ENCODE measurements around the gene VTI1B.
"Not testable (repeated sequence)": the region's sequence is repeated elsewhere in the genome, so short reads cannot be mapped to it uniquely, and the experiment has no call there.

Gene VTI1B

DNA sequence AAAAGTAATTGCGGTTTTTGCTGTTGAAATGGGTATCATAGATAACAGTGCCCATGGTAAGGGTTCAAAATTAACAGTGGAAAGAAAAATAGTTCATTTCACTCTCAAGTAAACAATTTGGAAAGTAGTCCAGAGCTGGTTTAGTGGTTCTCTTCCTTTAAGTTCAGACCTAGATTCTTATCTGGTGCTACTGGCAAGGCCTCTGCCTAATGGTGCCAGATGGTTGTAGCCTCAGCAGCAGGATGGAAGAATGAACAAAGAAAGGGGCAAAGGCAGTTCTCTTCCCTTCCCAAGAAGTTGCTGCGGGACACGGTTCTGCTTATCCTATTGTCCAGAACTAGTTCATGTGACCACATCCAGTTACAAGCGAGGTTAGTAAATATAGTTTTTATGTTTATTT, 44.2 kb downstream of the VTI1B start:
- no peak for DNase-seq (ENCODE audit: low spot score)

DNA sequence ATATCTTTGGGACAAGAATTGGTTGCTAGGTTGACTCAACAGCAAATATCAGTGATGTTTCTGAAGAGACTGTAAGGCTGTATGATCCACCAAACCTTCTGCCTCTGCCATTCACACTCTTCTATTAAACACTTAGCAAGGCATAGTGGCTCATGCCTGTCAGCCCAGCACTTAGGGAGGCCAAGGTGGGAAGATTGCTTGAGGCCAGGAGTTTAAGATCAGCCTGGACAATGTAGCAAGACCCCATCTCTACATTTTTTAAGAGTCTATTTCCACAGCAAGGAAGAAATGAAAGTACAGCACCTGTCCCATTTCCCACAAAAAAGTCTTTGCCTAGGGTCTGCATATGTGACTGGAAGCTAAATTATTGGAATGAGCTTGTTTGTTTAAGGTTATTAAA, 46.9 kb downstream of the VTI1B start:
- no peak for DNase-seq (ENCODE audit: low spot score)

DNA sequence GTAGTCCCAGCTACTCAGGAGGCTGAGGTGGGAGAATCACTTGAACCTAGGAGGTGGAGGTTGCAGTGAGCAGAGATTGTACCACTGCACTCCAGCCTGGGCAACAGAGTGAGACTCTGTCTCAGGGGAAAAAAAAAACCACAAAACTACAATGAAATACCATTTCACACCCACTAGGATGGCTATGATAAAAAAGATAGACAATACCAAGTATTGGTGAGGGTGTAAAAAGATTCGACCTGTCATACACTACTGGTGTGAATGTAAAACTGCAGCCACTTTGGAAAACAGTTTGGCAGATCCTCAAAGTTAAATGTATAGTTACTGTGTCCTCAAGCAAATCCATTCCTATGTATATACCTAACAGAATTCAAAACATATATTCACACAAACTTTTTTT, 48.3 kb downstream of the VTI1B start:
- DNase-seq (ENCODE audit: low spot score): not testable (repeated sequence)

DNA sequence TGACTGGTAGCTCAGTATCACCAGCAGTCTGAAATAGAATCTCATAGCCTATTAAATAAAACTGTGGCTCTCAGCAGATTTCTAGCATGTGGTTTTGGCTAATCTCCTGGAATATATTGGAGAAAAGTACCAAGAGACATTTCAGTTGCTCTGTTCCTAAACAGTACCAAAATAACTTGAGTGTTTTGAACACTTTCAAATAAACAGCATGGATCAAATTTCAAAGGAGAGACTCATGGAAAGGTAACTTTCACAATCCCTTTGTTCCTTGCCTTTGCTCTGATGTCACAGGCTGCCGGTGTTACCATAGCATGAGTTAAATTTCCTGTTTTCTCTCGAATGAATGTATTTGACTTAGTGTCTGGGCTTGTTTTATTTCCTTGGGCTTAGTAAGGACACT, 51.3 kb downstream of the VTI1B start:
- no peak for DNase-seq (ENCODE audit: low spot score)

DNA sequence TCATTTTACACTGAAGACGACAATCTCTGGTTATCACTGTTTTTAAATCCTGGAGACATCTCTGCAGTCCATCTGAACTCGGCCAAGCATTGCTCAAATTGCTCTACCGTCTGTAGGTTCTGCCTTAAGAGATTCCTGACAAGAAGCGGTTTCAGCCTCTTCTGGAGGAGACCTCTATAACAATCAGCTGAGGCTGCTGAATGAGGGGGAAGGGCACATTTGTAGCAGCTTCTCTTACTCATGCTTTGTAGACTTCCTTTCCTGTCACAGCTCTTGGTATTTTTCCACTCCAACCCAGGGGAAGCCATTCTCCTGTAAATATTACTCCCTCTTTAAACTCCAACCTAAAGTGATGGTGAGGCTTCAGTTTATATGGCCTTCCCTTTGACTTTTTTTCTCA, 51.8 kb downstream of the VTI1B start:
- no peak for DNase-seq (ENCODE audit: low spot score)

DNA sequence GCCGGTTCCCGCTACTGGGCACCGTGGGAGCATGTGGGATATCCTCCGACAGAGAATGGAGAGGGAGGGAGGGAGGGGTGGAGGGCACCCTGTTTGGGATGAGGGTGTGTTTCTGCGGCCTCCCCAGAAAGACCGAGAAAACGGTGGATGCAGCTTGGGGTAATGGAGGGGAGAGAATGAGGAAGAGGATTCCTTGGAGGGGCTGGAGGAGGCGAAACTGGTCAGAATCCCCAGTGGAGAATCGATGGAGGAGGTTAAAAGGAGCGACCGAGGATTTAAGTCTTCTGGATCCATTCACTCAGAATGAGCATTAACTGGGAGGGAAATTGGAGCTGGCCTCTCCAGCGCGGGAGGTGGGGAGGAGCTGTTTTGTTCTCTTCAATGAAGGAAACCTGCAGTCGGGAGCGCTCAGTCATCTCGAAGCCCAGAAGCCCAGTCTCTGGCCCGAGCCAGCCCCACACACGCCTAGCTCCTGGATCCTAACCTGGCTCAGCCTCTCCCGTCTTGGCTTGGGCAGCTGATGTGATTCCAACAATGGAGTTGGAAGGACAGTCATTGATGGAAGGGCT, 54.1 kb downstream of the VTI1B start:
- DNase-seq (ENCODE audit: low spot score): no peak

DNA sequence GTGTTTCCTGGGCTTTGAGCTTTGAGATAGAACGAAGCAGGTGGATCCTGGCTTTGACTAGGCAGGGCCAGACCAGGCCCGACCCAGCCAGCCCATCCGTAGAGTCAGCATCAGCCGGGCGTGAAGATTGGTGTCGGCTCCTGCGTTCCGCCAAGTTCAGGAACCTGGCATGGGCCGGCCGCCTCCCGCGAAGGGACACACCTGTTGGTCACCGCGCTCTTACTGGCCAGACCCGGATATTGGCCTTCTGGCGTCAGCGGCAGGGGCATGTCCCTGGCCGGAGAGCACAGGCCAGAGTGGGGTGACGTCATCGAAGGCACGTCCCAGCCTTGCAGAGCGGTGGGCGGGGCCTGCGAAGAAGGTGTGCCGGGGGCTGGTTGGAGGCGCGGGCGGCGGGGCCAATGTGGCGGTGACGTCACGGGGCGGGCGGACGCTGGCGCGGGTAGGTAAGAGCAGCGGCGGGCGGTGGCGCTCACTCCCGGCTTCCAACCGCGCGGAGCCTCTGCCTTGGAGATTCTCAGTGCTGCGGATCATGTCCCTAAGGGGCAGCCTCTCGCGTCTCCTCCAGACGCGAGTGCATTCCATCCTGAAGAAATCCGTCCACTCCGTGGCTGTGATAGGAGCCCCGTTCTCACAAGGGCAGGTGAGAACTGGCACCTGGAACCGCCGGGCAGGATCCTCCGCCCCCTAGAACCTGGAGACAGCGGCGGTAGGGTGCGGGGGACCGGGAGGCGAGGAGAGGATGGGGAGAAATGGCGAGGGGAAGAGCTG, 54.8 kb downstream of the VTI1B start, which contains the start of gene ARG2:
ARG2 (plus strand) TSS at position 475 of the 771 bp plus-strand sequence; CDS start at position 533, 58 bp downstream.
- peak; percentile 98 for DNase-seq (ENCODE audit: low spot score)

DNA sequence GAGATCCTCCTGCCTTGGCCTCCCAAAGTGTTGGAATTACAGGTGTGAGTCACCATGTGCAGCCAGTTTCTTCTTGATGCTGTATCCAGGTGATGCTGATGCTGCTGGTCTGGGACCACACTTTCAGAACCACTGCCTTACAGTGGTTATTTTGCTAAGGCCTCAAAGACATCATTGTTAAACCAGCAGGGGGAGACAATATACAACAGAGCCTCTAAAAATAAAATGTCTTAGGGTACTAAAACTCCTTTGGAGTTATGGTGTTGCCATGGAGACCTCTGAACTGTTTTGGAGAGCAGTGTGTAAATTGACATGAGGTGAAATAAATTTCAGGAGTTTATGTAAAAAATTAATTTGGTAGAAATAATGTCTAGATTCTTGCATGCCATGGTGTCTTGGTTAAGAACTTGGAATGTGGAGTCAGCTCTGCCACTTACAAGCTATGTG, 55.8 kb downstream of the VTI1B start:
- DNase-seq (ENCODE audit: low spot score): peak; percentile 82

DNA sequence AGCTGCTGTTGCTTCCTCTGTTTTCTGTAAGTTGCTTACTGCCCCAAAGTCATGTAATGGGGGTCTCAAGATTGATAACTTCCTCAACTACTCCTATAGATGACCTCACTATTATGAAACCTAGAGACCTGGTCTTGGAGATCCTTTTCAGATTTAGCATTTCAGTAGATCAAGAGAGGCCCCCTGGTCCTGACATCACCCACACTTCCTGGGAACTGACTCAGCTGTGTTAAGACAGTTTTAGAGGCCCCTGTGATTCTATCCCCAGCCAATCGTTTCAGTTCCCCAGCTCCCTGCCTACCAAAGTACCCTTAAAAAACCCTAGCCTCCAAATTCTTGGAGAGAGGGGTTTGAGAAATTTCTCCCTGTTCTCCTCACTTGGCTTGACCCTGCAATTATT, 63.9 kb downstream of the VTI1B start:
- DNase-seq (ENCODE audit: low spot score): no peak

DNA sequence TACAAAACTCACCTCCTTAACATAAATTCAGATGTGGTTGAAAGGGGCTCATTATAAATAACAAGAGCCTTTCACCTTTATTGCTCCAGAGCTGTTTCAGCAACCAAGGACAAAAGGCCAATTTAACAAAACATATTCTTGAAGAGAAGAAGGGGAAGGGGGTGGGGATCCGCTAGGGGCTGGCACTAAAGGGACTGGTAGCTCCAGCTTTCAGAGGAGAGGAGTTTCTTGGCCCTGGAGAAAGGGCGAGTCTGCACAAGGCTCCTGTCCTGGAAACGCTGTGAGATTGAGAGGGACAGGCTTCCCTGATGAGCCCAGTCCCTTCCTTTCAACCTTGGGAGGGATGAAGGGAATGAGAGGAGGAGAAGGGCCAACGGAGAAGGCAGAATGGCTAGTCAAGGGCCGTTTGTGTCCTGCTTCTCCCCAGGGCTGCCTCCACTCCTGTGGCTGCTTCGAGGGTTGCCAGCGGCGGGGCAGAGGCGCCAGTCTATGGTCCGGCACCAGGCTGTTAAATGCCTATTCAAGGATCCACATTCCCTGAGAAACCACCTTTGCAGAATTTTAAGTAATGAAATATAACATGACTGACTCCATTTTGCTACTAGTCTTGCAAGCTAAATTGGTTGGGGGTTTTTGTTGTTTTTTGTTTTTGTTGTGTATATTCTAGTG, 64.7 kb downstream of the VTI1B start:
- no peak for DNase-seq (ENCODE audit: low spot score)

DNA sequence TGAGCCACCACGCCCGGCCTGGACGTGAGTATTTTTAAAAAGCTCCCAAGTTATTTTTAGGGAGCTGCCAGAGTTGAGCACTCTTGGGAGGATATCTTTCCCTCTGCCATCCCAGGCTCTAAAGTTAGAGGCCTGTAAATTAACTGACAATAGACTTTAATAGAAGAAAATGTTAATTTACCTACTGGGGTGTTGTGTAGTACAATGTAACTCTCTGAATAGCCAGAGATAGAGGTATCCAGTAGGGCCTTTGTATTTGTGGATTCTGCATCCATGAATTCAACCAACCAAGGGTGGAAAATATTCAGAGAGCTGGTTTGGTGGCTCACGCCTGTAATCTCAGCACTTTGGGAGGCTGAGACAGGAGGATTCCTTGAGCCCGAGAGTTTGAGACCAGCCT, 66.8 kb downstream of the VTI1B start:
- no peak for DNase-seq (ENCODE audit: low spot score)

DNA sequence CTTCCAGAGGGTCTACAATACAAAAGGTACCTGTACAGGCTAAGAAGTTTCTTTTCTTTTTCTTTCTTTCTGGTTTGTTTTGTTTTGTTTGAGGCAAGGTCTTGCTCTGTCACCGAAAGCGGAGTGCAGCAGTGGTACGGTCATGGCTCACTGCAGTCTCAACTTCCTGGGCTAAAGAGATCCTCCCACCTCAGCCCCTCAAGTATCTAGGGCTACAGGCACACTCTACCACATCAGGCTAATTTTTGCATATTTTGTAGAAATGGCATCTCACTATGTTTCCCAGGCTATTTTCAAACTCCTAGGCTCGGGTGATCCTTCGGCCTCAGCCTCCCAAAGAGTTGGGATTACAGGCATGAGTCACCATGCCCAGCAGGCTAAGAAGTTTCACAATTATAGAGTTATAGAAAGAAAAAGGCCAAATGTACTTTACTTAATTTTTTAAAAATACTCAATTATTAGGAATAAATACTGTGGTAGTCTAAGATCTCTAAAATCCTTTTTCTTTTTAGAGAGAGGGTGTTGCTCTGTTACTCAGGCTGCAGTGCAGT, 71.4 kb downstream of the VTI1B start:
- DNase-seq (ENCODE audit: low spot score): no peak

DNA sequence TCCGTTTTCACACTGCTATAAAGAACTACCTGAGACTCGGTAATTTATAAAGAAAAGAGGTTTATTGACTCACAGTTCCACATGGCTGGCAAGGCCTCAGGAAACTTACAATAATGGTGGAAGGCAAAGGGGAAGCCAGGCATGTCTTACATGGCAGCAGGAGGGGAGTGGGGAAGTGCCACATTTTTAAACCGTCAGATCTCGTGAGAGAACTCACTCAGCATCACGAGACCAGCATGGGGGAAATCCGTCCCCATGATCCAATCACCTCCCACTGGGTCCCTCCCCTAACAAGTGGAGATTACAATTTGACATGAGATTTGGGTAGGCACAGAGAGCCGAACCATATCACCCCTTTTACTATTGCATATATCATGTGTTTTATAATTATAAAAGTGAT, 72.4 kb downstream of the VTI1B start:
- DNase-seq (ENCODE audit: low spot score): no peak

DNA sequence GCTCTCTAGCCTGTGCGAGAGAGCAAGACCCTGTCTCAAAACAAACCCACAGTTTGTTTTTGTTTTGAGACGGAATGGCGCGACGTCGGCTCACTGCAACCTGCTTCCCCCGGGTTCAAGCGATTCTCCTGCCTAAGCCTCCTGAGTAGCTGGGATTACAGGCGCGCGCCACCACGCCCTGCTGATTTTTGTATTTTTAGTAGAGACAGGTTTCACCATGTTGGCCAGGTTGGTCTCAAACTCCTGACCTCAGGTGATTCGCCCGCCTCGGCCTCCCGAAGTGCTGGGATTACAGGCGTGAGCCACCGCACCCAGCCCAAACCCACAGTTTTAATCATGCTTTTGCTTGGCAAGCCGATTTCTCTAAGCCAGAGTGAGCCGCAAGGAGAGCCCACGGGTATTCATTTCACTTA, 73.9 kb downstream of the VTI1B start:
- not testable (repeated sequence) for DNase-seq (ENCODE audit: low spot score)

DNA sequence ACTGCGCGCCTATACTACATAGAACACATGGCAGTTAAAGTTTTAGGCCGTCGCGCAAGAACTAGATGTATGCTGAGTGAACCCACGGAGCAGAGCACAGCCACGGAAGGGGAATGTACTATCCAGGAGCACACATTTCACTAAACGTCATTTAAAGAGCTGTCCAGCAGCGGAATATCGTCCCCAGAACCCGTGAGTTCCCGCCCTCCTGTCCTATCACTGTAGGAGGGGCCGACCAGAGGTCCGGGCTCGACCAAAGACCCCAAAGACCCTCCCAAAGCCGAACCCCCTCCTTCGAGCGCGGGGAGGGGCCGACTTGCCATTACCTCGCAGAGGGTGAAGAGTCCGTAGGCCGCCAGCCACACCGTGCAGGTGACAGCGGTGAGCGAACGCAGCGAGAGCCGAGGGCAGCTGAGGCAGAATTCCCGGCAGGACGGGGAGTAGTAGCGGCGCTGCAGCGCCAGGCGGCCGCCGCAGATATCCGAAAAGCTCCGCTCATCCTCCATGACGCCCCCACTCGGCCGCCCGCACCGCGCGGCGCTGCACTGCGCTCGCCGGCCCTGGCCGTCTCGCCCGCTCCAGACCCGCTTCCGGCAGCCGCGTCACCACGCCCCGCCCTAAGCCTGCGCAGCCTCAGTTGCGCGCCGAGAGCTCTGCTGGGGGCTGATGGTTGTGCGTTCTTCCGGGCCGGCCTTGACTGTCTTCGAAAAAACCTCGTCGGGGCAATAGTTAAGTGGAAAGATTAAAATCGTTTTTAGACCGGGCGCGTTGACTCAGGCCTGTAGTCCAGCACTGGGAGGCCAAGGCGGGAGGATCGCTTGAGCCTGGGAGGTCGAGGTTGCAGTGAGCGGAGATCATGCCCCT, 74.5 kb downstream of the VTI1B start, which contains the start of gene PIGH:
PIGH (minus strand) TSS at position 571 of the 864 bp plus-strand sequence; CDS start at position 506, 65 bp downstream.
- DNase-seq (ENCODE audit: low spot score): peak; percentile 92

All from hematopoietic multipotent progenitor cell treated with erythropoietin and hydrocortisone succinate and interleukin-3 and kit ligand, for 15 days (in vitro differentiated cells).